GM20000 (cell line): ENCODE results near the gene TENM3.

Experiments
- DNase-seq: peaks from one replicate; pipeline ENCODE4 v3.0.0; 2012; ENCODE audit warnings: low spot score
- CTCF ChIP-seq: IDR thresholded peaks from 2 replicates; pipeline ENCODE4 v1.5.1; 2012; ENCODE audit warnings: mild to moderate bottlenecking, control low read depth; ENCODE audit errors: extremely low read depth, missing control alignments

Gene TENM3

GRCh38 chr4:182736207-182736606, 493.0 kb downstream of the TENM3 start:
- DNase-seq: no peak
- TF ChIP-seq CTCF: no peak

GRCh38 chr4:182738283-182739047, 495.3 kb downstream of the TENM3 start:
- no peak for DNase-seq
- TF ChIP-seq CTCF: no peak

GRCh38 chr4:182740256-182740655, 497.1 kb downstream of the TENM3 start:
- no peak for DNase-seq
- no peak for TF ChIP-seq CTCF

GRCh38 chr4:182741054-182741453, 497.9 kb downstream of the TENM3 start:
- no peak for TF ChIP-seq CTCF
- no peak for DNase-seq

- TF ChIP-seq CTCF: no peak
Observed at GRCh38 chr4:182741914-182742313, 498.7 kb downstream of the TENM3 start.

GRCh38 chr4:182743815-182744214, 500.6 kb downstream of the TENM3 start:
- no peak for TF ChIP-seq CTCF
- DNase-seq: no peak

More at GRCh38 chr4:182741914-182742313, 498.7 kb downstream of the TENM3 start:
- DNase-seq: no peak

GRCh38 chr4:182745237-182745636, 502.0 kb downstream of the TENM3 start:
- TF ChIP-seq CTCF: no peak
- no peak for DNase-seq
